H9 (cell line): ENCODE results near the gene ACAP2. TPM values are rescaled to one million over a fixed set of nuclear protein-coding genes. Genes with fewer than 3 reads are reported as not detected.

Source experiments
- DNase-seq: peaks from one replicate; pipeline ENCODE4 v3.0.0-alpha.2; 2017
- H2AFZ ChIP-seq: one replicate; pipeline ENCODE4 v1.6.1; 2013; ENCODE audit warnings: mild to moderate bottlenecking, low read length, control low read depth, moderate library complexity
- H2AK5ac ChIP-seq: 2 replicates; pipeline ENCODE4 v1.6.1; 2013; ENCODE audit warnings: low read length, control low read depth, mixed read lengths; ENCODE audit not compliant: insufficient read length
- H2BK120ac ChIP-seq: one replicate; pipeline ENCODE4 v1.6.1; 2013; ENCODE audit warnings: low read depth, mild to moderate bottlenecking, low read length, control low read depth, inconsistent platforms; ENCODE audit not compliant: poor library complexity, severe bottlenecking
- H2BK12ac ChIP-seq: 2 replicates; pipeline ENCODE4 v1.6.1; 2013; ENCODE audit warnings: low read length, control low read depth, mixed read lengths, low read depth; ENCODE audit not compliant: insufficient read length
- H2BK15ac ChIP-seq: 2 replicates; pipeline ENCODE4 v1.6.1; 2013; ENCODE audit warnings: low read depth, low read length, control low read depth
- H2BK20ac ChIP-seq: one replicate; pipeline ENCODE4 v1.6.1; 2013; ENCODE audit warnings: low read depth, mild to moderate bottlenecking, low read length, control low read depth, inconsistent platforms; ENCODE audit not compliant: poor library complexity, severe bottlenecking
- H2BK5ac ChIP-seq: 2 replicates; pipeline ENCODE4 v1.6.1; 2013; ENCODE audit warnings: low read length, control low read depth, mixed read lengths; ENCODE audit not compliant: insufficient read length
- H3K14ac ChIP-seq: 2 replicates; pipeline ENCODE4 v1.6.1; 2013; ENCODE audit warnings: low read length, control low read depth; ENCODE audit not compliant: insufficient read depth
- H3K18ac ChIP-seq: 2 replicates; pipeline ENCODE4 v1.6.1; 2013; ENCODE audit warnings: low read depth, mild to moderate bottlenecking, mixed read lengths, low read length, control low read depth; ENCODE audit not compliant: insufficient read length
- H3K23ac ChIP-seq: 2 replicates; pipeline ENCODE4 v1.6.1; 2013; ENCODE audit warnings: low read length, control low read depth, mixed read lengths, low read depth; ENCODE audit not compliant: insufficient read length
- H3K23me2 ChIP-seq: 2 replicates; pipeline ENCODE4 v1.6.1; 2013; ENCODE audit warnings: low read depth, mild to moderate bottlenecking, mixed read lengths, low read length, control low read depth; ENCODE audit not compliant: insufficient read length, poor library complexity, severe bottlenecking
- H3K27ac ChIP-seq: 2 replicates; pipeline ENCODE4 v1.5.1; 2013; ENCODE audit warnings: low read length, control low read depth, mixed read lengths, low read depth; ENCODE audit not compliant: insufficient read length
- H3K27me3 ChIP-seq: 2 replicates; pipeline ENCODE4 v1.6.1; 2013; ENCODE audit warnings: low read length, control low read depth, inconsistent platforms; ENCODE audit not compliant: insufficient read depth
- H3K4ac ChIP-seq: 2 replicates; pipeline ENCODE4 v1.6.1; 2013; ENCODE audit warnings: low read depth, mild to moderate bottlenecking, control low read depth, inconsistent platforms, low read length, moderate library complexity
- H3K4me1 ChIP-seq: 2 replicates; pipeline ENCODE4 v1.6.1; 2013; ENCODE audit warnings: low read length, control low read depth, inconsistent platforms; ENCODE audit not compliant: insufficient read depth
- H3K4me2 ChIP-seq: 2 replicates; pipeline ENCODE4 v1.6.1; 2013; ENCODE audit warnings: low read length, control low read depth, mixed read lengths; ENCODE audit not compliant: insufficient read length, insufficient read depth
- H3K56ac ChIP-seq: 2 replicates; pipeline ENCODE4 v1.6.1; 2013; ENCODE audit warnings: low read depth, mild to moderate bottlenecking, mixed read lengths, low read length, control low read depth; ENCODE audit not compliant: insufficient read length
- H3K79me1 ChIP-seq: 2 replicates; pipeline ENCODE4 v1.6.1; 2013; ENCODE audit warnings: low read depth, mild to moderate bottlenecking, moderate library complexity, low read length, control low read depth, inconsistent platforms; ENCODE audit not compliant: insufficient read depth, poor library complexity, severe bottlenecking
- H3K79me2 ChIP-seq: 2 replicates; pipeline ENCODE4 v1.6.1; 2013; ENCODE audit warnings: low read length, control low read depth, inconsistent platforms; ENCODE audit not compliant: insufficient read depth
- H3K9ac ChIP-seq: 2 replicates; pipeline ENCODE4 v1.6.1; 2013; ENCODE audit warnings: low read length, control low read depth, mixed read lengths; ENCODE audit not compliant: insufficient read length; ENCODE audit errors: extremely low read depth
- H3K9me3 ChIP-seq: one replicate; pipeline ENCODE4 v1.6.1; 2013; ENCODE audit warnings: low read depth, low read length, inconsistent platforms; ENCODE audit not compliant: control insufficient read depth
- H3T11ph ChIP-seq: one replicate; pipeline ENCODE4 v1.6.1; 2013; ENCODE audit warnings: mild to moderate bottlenecking, low read length, control low read depth, inconsistent platforms
- H4K20me1 ChIP-seq: one replicate; pipeline ENCODE4 v1.6.1; 2013; ENCODE audit not compliant: control insufficient read depth, insufficient read length, insufficient read depth
- H4K5ac ChIP-seq: 2 replicates; pipeline ENCODE4 v1.6.1; 2013; ENCODE audit warnings: low read depth, mild to moderate bottlenecking, mixed read lengths, low read length, control low read depth; ENCODE audit not compliant: insufficient read length
- H4K8ac ChIP-seq: replicated peaks from 2 replicates; pipeline ENCODE4 v1.6.1; 2013; ENCODE audit warnings: low read length, control low read depth, mixed read lengths, low read depth; ENCODE audit not compliant: insufficient read length
- H4K91ac ChIP-seq: 2 replicates; pipeline ENCODE4 v1.6.1; 2013; ENCODE audit warnings: low read depth, mild to moderate bottlenecking, moderate library complexity, mixed read lengths, low read length, control low read depth; ENCODE audit not compliant: insufficient read length
- H3K27ac Mint-ChIP-seq, 3 experiments: 2 replicates in 2 of 3; 3 replicates in 1 of 3; pipeline ENCODE4 v1.8.0; 2020 to 2021; ENCODE audit warnings: mixed read lengths in 3 of 3, mild to moderate bottlenecking in 1 of 3, moderate library complexity in 1 of 3
- H3K27me3 Mint-ChIP-seq: 2 replicates; pipeline ENCODE4 v1.8.0; 2021; ENCODE audit warnings: low read depth, mild to moderate bottlenecking, moderate library complexity, mixed read lengths
- H3K36me3 Mint-ChIP-seq, 3 experiments: 2 replicates in 2 of 3; 3 replicates in 1 of 3; pipeline ENCODE4 v1.8.0; 2020 to 2021; ENCODE audit warnings: low read depth in 3 of 3, mixed read lengths in 3 of 3; ENCODE audit not compliant: insufficient read depth in 1 of 3
- H3K4me1 Mint-ChIP-seq, 2 experiments: 2 replicates each; pipeline ENCODE4 v1.8.0; 2020; ENCODE audit warnings: mixed read lengths in 2 of 2
- H3K4me3 Mint-ChIP-seq, 2 experiments: 2 replicates in 1 of 2; 3 replicates in 1 of 2; pipeline ENCODE4 v1.8.0; 2020 to 2021; ENCODE audit warnings: mild to moderate bottlenecking in 2 of 2, mixed read lengths in 2 of 2, moderate library complexity in 1 of 2
- H3K9me3 Mint-ChIP-seq, 2 experiments: 2 replicates in 1 of 2; 3 replicates in 1 of 2; pipeline ENCODE4 v1.8.0; 2020; ENCODE audit warnings: mild to moderate bottlenecking in 2 of 2, mixed read lengths in 2 of 2, moderate library complexity in 1 of 2
- CTCF ChIP-seq: fragments of 200-600 bp; sonication (generic); conservative IDR thresholded peaks from 3 replicates; pipeline ENCODE4 v1.8.0; 2021; ENCODE audit warnings: antibody characterized with exemption, mild to moderate bottlenecking
- WGBS: extraction: QIAGEN DNeasy Blood & Tissue Kit; methylation state at CpG from one replicate; pipeline ENCODE4 v1.1.7; 2013; ENCODE audit warnings: missing lambda C conversion rate, low lambda C conversion rate, mixed read lengths; ENCODE audit not compliant: insufficient read length; ENCODE audit errors: extremely low coverage; 5-methylcytosine and 5-hydroxymethylcytosine counted together
- total RNA-seq: library from RNA; stranded (reverse); gene quantifications from 2 replicates; pipeline ENCODE4 v1.2.1, GENCODE V29; 2021

ACAP2 gene
- total RNA-seq, 1 experiment from 2014 or later: 30.8 TPM

DNA sequence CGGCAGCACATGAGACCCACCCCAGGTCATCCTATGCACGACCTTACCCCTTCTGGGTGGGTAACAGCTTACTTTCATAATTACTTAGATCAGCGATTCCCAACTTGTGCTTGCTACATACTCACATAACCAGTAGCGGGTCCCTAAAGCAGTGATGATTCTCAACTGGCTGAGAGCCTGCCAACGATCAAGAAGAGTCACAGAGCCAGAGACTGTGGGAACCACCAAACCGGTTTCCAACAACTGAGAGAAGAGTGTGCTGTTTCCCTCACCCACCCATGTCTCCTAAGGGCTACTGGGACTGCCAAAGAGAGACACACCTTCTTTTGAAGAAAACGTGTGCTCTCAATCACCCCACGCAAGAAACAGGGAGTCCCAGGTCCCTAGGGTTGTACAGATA is 159.9 kb downstream of the ACAP2 start:
- H4K5ac ChIP-seq: no peak overlapping the region
- H3K4me1 ChIP-seq: no peaks in the 10 kb centered on the region
- H3K23me2 ChIP-seq: no peaks in the 10 kb centered on the region
- no peak overlapping the region for H3K23ac ChIP-seq
- no peak overlapping the region for H2AK5ac ChIP-seq
- no peak overlapping the region for H2BK120ac ChIP-seq
- H3K27me3 Mint-ChIP-seq: no peaks in the 10 kb centered on the region
- H3K79me2 ChIP-seq: no peaks in the 10 kb centered on the region
- H2BK5ac ChIP-seq: no peak overlapping the region
- H2BK15ac ChIP-seq: no peak overlapping the region
- no peaks in the 10 kb centered on the region for H4K20me1 ChIP-seq
- H3K9ac ChIP-seq: no peak overlapping the region
- H2BK12ac ChIP-seq: no peak overlapping the region
- H2BK20ac ChIP-seq: no peak overlapping the region
- H2AFZ ChIP-seq: no peak overlapping the region
- no peaks in the 10 kb centered on the region for H3K27me3 ChIP-seq
- no peak overlapping the region for H3K56ac ChIP-seq
- H4K8ac ChIP-seq: no peak overlapping the region
- H3K14ac ChIP-seq: no peak overlapping the region
- H3K4me3 Mint-ChIP-seq: no peak overlapping the region
- no peak overlapping the region for H3K4me2 ChIP-seq
- H3K36me3 Mint-ChIP-seq: peaks cover 0 to 8% (median 4%) of the 10 kb centered on the region in 3 experiments; a peak in 4 of 7 replicates
- no peak for DNase-seq
- H3K9me3 Mint-ChIP-seq: no peaks in the 10 kb centered on the region
- H3K27ac ChIP-seq: no peak overlapping the region
- H3T11ph ChIP-seq: no peak overlapping the region
- TF ChIP-seq CTCF: no peak
- no peaks in the 10 kb centered on the region for H3K79me1 ChIP-seq
- H3K18ac ChIP-seq: no peak overlapping the region
- H4K91ac ChIP-seq: no peak overlapping the region
- no peak overlapping the region for H3K27ac Mint-ChIP-seq
- H3K4ac ChIP-seq: no peak overlapping the region
- no peaks in the 10 kb centered on the region for H3K4me1 Mint-ChIP-seq
- no CpG with 5 or more reads among the region's 8 CpGs for WGBS
- no peaks in the 10 kb centered on the region for H3K9me3 ChIP-seq
